GM18502 (cell line): ENCODE measurements around the gene LRRC45.

ENCODE experiments used
- ATAC-seq: cut with Tn5 transposase; IDR thresholded peaks from one replicate; pipeline ENCODE4 v1.9.1; 2021; ENCODE audit warnings: mild to moderate bottlenecking; ENCODE audit not compliant: unreplicated experiment, poor library complexity

The LRRC45 gene

GRCh38 chr17:82006468-82007227, 16.5 kb upstream of the LRRC45 start:
- no peak for ATAC-seq

- no peak for ATAC-seq
Observed at GRCh38 chr17:82007228-82007494, 15.9 kb upstream of the LRRC45 start.

- no peak for ATAC-seq
Observed at GRCh38 chr17:82007495-82008257, 15.4 kb upstream of the LRRC45 start.

DNA sequence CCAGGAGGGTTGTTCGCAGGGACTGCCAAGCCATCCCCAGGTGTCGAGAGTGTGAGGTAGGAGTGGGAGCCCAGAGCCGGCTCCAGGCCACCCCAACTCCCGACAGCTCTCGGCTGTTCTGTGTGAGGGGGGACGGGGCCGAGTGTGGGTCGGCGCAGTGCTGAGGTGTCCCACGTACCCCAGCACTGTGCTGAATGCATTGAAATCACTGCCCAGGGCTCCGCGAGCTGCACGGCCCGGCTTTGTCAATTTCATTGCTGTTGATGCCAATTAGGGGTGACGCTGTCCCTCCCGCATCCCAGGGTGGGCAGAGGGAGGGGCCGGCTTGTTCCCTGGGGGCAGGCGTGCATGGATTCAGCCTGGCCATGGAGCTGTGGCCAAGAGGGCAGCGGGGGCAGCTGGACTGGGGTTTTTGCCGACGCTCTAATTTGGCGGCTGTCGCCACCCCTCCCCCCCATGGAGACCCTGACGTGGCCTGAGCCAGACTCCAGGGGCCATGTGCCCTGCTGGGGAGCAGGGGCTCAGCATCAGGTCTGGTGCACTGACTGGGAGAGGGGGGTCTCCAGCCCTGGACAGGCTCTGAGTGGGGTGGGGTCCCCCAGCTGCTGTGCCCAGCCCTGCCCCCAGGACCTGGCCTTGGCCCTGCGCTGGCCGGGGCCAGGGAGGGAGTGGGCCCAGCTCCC, 14.7 kb upstream of the LRRC45 start:
- no peak for ATAC-seq

- ATAC-seq: no peak
Observed at GRCh38 chr17:82008941-82009405, 14.1 kb upstream of the LRRC45 start.

GRCh38 chr17:82009413-82009812, 13.7 kb upstream of the LRRC45 start:
- ATAC-seq: no peak

- no peak for ATAC-seq
Observed at GRCh38 chr17:82010575-82011525, 12.3 kb upstream of the LRRC45 start.

DNA sequence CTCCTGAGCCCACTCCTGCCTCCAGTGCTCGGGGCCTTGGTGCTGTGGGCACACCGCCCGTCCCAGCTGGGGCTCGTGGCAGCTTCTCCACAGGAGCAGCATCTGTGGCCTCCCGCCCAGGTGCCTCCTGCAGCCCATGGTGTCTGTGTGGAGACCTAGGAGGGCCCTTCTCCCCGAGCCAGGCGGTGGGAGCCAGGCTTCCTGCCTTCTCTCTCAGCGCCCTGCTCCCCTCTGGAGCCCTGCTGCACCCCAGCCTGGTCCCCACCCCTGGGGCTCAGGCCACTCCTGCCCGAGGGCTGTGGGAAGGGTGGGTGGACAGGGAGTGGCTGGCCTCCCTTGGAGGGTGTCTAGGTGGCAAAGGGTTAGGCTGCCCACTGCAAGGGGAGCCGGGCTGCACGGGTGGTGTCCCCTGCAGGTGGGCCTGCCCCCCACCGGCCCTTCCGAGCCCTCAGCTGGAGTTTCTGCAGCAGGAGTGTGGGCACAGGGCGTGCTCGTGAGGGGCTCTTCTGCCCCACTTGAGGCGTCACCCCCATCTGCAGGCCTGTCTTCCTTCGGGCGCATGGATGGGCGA, 11.4 kb upstream of the LRRC45 start:
- no peak for ATAC-seq

DNA sequence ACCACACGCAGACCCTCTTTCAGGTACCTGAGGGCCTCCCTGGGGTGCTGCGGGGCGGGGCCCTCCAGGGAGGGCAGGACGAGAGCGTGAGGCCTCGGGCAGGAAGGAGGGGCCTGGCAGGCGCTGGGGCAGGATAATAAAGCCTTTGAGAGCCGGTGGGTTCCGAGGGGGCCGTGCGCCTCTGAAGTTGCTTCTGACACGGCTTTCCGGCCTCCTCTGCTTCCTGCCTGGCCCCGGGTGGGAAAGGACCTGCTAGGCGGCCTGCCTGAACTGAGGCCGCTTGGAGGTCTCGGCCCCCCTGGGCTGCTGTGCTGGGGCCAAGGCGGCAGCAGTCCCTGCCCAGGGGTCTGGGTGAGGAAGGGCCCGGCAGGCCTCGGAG, 10.9 kb upstream of the LRRC45 start:
- no peak for ATAC-seq

GRCh38 chr17:82012640-82013295, 10.3 kb upstream of the LRRC45 start:
- ATAC-seq: no peak

GRCh38 chr17:82013341-82013740, 9.8 kb upstream of the LRRC45 start:
- no peak for ATAC-seq

DNA sequence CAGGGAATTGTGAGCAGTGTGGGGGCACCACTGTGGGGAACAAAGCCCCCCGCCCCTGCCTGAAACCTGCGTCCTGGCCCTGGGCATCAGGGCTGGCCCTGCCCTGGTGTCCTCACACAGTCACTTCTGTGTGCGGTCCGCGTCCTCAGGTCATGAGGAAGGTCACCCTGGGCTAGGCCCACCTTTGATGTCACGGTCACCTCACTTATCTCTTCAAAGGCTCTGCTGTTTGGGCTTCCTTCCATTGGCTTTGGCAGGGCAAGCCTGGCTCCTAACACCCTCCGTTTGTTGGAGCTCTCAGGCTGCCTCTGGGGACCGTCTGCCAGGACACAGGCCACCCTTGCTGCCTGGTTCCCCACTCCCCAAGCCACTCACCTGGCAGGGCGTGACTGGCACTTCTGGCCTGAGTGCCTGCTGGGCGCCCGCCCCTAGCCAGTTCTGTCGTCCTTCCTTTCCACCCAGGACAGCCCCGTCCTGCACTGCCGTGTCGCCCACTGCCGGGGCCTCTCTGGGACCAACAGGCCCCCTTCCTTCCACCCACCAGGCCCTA, 9.3 kb upstream of the LRRC45 start:
- no peak for ATAC-seq

DNA sequence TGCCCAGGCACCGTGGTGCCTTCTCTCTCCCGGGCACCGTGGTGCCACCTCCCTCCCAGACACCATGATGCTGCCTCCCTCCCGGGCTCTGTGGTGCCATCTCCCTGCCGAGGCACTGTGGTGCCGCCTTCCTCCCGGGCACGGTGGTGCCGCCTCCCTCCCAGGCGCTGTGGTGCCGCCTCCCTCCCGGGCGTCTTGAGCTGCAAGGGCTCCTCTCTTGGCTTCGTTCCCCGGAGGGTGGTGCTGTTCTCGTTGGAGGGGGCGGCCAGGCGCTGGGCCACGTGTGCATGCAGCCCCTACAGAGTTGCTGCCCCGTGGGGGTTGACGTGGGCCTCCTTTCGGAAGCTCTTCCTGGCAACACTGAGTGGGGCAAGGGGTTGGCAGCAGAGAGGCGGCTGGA, 8.7 kb upstream of the LRRC45 start:
- no peak for ATAC-seq

GRCh38 chr17:82014971-82015310, 8.2 kb upstream of the LRRC45 start:
- no peak for ATAC-seq

- no peak for ATAC-seq
Observed at GRCh38 chr17:82015311-82015971, 7.7 kb upstream of the LRRC45 start.

DNA sequence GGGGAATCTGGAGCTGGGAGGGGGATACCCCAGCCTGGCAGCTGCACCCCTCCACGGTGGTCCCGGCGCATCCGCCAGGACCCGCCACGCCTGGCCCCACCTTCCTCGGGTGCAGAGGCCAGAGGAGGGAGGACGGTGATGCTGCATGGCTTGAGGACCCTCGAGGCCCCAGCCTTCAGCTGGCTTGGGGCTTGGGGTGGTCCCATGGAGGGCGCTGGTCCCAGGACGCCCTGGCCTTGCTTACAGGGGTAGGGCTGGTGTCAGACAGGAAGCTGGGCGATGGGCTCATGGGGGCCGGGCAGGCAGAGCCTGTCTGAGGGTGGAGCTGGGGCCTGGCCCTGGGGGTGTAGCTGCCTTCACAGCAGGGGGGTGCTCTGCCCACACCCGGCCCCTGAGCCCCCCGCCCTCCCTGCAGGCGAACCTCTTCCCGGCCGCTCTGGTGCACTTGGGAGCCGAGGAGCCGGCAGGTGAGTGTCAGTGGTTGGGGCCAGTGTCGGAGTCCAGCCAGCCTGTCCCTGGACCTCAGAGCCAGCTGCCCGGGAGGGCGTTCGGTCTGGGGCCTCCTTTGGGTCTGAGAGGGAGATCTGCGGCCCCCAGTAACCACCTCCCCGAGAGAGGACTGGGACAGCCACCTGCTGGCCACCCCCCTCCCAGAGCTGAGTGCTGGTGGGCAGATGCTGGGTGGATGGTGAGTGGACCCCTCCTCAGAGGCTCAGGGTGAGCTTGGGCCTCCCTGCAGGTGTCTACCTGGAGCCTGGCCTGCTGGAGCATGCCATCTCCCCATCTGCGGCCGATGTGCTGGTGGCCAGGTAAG, 6.8 kb upstream of the LRRC45 start:
- no peak for ATAC-seq

- ATAC-seq: no peak
Observed at GRCh38 chr17:82016875-82017459, 6.1 kb upstream of the LRRC45 start.
